ENCODE results near the gene ITPKB. TPM values are rescaled to one million over a fixed set of nuclear protein-coding genes. Genes with fewer than 3 reads are reported as not detected.
A peak's percentile ranks its signal among the peaks of the same experiment; 100 is the strongest.

ITPKB gene
- total RNA-seq, 1 donor from 2014 or later, result 9.8 TPM

DNA sequence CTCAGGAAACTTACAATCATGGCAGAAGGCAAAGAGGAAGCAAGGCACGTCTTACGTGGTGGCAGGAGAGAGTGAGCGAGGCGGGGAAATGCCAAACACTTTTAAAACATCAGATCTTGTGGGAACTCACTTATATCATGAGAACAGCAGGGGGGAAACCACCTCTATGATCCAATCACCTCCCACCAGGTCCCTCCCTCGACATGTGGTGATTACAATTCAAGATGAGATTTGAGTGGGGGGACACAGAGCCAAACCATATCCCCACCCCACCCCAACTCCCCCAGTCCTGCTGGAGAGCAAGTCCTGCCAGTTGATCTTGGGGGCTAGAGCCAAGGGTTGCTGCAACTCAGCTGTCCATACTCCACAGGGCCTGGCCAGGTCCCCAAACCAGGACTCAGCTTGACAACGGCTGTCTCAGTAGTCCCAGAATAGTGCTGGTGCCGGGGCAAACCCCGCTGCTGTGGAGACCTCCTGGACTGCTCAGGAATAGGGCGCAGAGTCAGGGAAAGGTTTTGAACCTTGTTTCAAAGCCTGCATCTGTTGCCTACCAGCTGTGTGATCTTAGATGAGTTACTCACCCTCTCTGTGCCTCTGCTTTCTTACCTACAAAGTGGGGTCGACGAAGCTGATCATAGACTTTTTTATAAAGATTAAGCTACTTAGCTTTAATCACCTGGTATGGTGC, 111.0 kb downstream of the ITPKB start:
- Mint-ChIP-seq H3K36me3 (ENCODE audit: insufficient read depth) (no peaks in the 10 kb centered on the region), H3K9me3 (ENCODE audit: low read depth) (no peaks in the 10 kb centered on the region), H3K27me3 (peaks cover 27% of the 10 kb centered on the region), H3K4me3 (ENCODE audit: low read depth) (no peak overlapping the region), H3K4me1 (ENCODE audit: low read depth) (no peaks in the 10 kb centered on the region), H3K27ac (no peak overlapping the region)
- TF ChIP-seq, protein P1, sequence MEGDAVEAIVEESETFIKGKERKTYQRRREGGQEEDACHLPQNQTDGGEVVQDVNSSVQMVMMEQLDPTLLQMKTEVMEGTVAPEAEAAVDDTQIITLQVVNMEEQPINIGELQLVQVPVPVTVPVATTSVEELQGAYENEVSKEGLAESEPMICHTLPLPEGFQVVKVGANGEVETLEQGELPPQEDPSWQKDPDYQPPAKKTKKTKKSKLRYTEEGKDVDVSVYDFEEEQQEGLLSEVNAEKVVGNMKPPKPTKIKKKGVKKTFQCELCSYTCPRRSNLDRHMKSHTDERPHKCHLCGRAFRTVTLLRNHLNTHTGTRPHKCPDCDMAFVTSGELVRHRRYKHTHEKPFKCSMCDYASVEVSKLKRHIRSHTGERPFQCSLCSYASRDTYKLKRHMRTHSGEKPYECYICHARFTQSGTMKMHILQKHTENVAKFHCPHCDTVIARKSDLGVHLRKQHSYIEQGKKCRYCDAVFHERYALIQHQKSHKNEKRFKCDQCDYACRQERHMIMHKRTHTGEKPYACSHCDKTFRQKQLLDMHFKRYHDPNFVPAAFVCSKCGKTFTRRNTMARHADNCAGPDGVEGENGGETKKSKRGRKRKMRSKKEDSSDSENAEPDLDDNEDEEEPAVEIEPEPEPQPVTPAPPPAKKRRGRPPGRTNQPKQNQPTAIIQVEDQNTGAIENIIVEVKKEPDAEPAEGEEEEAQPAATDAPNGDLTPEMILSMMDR (IDR thresholded peaks at IDR 0.05; ENCODE audit: unreplicated experiment), result no peak
- DNase-seq (ENCODE audit: low spot score, unreplicated experiment), result no peak

DNA sequence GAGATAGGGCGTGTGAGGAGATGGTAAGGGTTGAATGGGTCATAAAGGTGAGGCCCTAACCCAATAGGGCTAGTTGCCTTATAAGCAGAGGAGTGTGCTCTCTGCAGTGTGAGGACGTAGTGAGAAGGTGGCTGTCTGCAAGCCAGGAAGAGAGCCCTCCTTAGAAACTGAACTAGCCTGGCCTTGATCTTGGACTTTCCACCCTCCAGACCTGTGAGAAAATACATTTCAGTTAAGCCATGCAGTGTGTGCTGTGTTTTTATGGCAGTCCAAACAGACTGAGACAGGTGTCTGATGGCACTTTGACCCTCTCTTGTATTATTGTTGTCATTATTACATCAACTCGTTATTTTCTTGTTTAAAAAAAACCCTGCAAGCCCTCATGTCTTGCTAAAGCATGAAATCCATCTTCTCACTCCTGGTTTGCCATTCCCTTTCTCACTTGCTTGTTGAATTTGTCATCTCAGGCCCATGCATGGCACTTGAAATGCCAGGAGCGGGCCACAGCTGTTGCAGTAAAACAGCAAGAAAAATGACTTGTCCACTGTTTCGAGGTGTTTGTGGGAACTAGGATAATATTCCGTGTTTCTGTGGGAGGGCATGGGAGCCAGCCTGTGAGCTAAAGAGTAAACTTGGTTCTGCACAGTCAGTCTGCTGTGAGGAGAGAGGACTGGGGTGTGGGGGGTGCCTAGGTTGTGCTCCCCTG, 111.9 kb downstream of the ITPKB start:
- Mint-ChIP-seq H3K27me3 (peaks cover 27% of the 10 kb centered on the region), H3K9me3 (ENCODE audit: low read depth) (no peaks in the 10 kb centered on the region), H3K36me3 (ENCODE audit: insufficient read depth) (no peaks in the 10 kb centered on the region), H3K4me1 (ENCODE audit: low read depth) (no peaks in the 10 kb centered on the region), H3K4me3 (ENCODE audit: low read depth) (no peak overlapping the region), H3K27ac (no peak overlapping the region)
- DNase-seq (ENCODE audit: low spot score, unreplicated experiment), result no peak
- TF ChIP-seq, protein P1 (IDR thresholded peaks at IDR 0.05; ENCODE audit: unreplicated experiment), result no peak

DNA sequence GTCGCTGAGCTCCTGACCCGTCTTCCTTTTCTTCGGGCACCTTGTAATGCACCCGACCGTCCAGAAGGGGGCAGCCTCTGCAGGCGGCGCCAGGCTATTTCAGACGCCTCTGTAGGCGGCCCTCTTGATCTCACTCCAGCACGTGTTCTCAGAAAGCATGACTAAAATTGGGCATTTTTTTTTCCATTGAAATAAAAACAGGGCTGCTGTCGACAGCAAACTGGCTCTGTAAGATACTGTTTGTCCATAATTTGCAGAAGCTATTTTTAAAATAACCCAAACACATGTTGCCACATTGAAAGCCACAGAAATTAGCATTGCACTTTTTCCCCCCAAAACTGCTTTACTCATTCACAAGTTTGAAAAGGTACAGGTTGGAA, 112.5 kb downstream of the ITPKB start:
- Mint-ChIP-seq H3K36me3 (ENCODE audit: insufficient read depth) (no peaks in the 10 kb centered on the region), H3K27ac (no peak overlapping the region), H3K9me3 (ENCODE audit: low read depth) (no peaks in the 10 kb centered on the region), H3K27me3 (peaks cover 27% of the 10 kb centered on the region), H3K4me1 (ENCODE audit: low read depth) (no peaks in the 10 kb centered on the region), H3K4me3 (ENCODE audit: low read depth) (no peak overlapping the region)
- TF ChIP-seq, protein P1 (IDR thresholded peaks at IDR 0.05; ENCODE audit: unreplicated experiment), result peak; percentile 86
- peak; percentile 49 for DNase-seq (ENCODE audit: low spot score, unreplicated experiment)

DNA sequence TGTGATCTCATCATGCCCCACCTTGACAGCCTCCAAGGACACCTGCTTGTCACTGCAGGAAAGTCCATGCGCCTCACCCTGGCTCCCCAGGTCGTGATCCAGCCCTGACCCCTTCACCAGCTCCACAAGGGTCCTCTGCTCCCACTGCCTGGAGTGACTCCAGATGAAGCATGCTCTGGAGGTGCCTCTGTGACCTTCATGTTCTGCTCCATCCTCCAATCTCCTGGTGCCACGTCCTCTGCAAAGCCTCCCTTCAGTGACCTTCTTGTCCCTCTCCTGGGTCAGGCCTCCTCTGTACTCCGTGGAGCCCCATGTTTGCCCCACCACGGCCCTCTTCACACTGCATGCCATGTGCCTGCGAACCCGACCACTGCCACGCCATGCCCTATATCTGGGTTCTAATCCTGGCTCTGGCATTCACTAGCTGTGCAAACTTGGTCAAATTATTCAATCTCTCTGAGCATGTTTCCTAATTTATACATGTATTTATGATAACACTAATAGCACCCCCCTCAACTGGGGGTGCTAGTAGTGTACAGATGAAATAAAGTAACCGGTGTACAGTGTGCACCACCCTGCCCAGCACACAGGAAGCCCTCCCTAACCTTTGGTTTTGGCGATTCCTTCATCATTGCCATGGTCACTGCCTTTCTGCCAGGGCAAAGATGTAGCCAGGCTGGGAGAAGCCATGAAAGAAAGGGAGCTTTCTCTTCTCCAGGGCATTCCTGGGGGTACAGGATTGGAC, 113.1 kb downstream of the ITPKB start:
- Mint-ChIP-seq H3K36me3 (ENCODE audit: insufficient read depth) (no peaks in the 10 kb centered on the region), H3K27ac (no peak overlapping the region), H3K27me3 (peaks cover 27% of the 10 kb centered on the region), H3K9me3 (ENCODE audit: low read depth) (no peaks in the 10 kb centered on the region), H3K4me3 (ENCODE audit: low read depth) (no peak overlapping the region), H3K4me1 (ENCODE audit: low read depth) (no peaks in the 10 kb centered on the region)
- TF ChIP-seq, protein P1 (IDR thresholded peaks at IDR 0.05; ENCODE audit: unreplicated experiment), result no peak
- no peak for DNase-seq (ENCODE audit: low spot score, unreplicated experiment)

DNA sequence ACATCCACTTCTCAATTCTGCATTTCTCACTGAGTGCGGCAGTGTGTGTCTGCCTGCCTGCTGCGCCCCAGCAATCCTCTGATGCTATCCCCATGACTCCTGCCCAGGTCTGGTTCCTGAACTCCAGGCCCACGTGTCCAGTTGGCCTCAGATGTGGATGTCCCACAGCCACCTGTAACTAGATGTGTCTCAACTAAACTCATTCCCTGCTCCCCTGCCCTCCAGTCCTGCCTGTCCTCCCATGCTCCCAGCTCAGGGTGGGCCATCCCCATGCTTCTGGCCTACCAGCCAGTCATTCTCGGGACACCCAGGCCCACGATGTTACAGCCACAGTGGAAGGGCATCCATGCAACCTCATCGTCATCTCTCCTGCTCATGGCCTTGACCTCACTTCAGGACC, 113.8 kb downstream of the ITPKB start:
- TF ChIP-seq, protein P1 (IDR thresholded peaks at IDR 0.05; ENCODE audit: unreplicated experiment), result no peak
- no peak overlapping the region for H3K4me3 Mint-ChIP-seq (ENCODE audit: low read depth)
- H3K27me3 Mint-ChIP-seq, result peaks cover 27% of the 10 kb centered on the region
- no peaks in the 10 kb centered on the region for H3K9me3 Mint-ChIP-seq (ENCODE audit: low read depth)
- no peaks in the 10 kb centered on the region for H3K4me1 Mint-ChIP-seq (ENCODE audit: low read depth)
- no peak overlapping the region for H3K27ac Mint-ChIP-seq
- H3K36me3 Mint-ChIP-seq (ENCODE audit: insufficient read depth), result no peaks in the 10 kb centered on the region
- no peak for DNase-seq (ENCODE audit: low spot score, unreplicated experiment)
